Caki2 (cell line): ENCODE measurements around the gene TP63. TPM values are rescaled to one million over a fixed set of nuclear protein-coding genes. Genes with fewer than 3 reads are reported as not detected.
"Not testable (repeated sequence)": the region's sequence is repeated elsewhere in the genome, so short reads cannot be mapped to it uniquely, and the experiment has no call there.

Experiments used
- DNase-seq: peaks from one replicate; pipeline ENCODE4 v3.0.0-alpha.2; 2015; ENCODE audit warnings: low read depth
- in situ Hi-C: cut with HindIII; loops from 2 replicates; pipeline ENCODE4 v1.10.0; 2016; ENCODE audit warnings: low sequenced_read_pairs, low pct_unique_long_range_greater_than_20kb, mixed read lengths
- total RNA-seq: library from RNA; depleted of rRNA; stranded (reverse); fragments of >200 nt; shearing (Covaris generic); gene quantifications from 2 replicates; pipeline ENCODE4 v1.2.3, GENCODE V29; 2014; ENCODE audit warnings: low replicate concordance

TP63 gene
- total RNA-seq, 1 experiment from 2014 or later: not detected

DNA sequence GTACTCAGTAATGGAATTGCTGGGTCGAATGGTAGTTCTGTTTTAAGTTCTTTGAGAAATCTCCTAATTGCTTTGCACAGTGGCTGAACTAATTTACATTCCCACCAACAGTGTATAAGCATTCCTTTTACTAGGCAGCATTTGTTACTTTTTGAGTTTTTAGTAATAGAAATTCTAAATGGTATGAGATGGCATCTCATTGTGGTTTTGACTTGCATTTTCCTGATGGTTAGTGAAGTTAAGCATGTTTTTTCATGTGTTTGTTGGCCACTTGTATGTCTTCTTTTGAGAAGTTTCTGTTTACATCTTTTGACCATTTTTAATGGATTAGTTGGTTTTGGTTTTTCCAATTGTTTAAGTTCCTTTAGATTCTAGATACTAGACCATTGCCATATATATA, 28.4 kb downstream of the TP63 start:
- in situ Hi-C loops: no loop called here

DNA sequence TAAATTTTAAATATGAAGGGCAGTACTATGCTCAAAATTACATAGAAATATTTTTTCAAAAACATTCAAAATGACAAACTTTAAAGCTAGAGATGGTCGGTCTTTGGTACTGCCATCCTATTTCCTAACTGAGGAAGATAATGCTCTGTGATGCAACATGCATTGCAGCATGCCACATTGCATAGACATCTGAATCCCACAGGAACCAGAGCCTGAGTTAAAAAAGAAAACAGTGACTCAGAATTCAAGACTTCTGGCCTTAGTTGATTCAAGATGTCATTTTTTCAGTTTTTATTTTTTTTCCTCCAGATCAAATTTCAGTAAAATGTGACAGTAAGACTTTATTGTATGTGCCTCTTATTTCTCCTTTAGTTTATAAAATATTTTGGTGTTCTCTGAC, 33.1 kb downstream of the TP63 start:
- in situ Hi-C loops: no loop called here
- peak; percentile 49 for DNase-seq

More for the DNA sequence above, 28.4 kb downstream of the TP63 start:
- no peak for DNase-seq

- in situ Hi-C loops, DNase-seq: not testable (repeated sequence)
These were observed 41.2 kb downstream of the TP63 start for GRCh38 chr3:189672346-189672745.

- in situ Hi-C loops: no loop called here
These were observed 42.3 kb downstream of the TP63 start for GRCh38 chr3:189673535-189673934.

DNA sequence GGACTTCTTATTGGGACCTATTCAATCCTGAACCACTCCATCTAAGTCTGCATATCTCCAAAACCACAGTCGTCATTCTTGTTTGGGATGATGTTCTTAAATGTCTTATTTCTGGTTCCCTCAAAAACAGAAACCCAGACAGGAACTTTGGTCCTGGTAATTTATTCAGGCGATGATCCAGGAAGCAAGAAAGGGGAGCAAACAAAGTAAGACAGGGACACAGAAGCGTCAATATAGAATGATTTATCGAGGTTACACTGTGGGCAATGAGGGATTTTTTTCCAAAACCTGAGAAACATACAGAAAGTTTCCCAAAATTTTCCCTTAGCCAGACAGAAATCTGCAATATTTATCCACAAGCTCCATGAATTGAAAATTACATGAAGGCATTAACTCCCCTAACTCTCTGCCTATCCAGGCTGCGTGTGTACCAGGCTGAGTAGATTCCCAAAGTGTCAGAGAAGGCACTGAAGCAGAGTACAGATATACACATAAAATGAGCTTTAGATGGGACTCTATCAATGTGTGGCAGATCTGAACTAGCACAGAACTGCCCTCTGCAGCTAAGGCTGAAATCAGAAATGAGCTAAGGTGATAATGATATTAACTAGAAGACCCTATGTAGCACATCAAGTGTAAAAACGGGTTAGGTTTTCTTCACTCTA, 43.2 kb downstream of the TP63 start:
- in situ Hi-C loops: no loop called here
- DNase-seq: no peak

More at GRCh38 chr3:189673535-189673934, 42.3 kb downstream of the TP63 start:
- DNase-seq: no peak

- in situ Hi-C loops: no loop called here
- DNase-seq: no peak
These were observed 46.5 kb downstream of the TP63 start for GRCh38 chr3:189677667-189678066.

DNA sequence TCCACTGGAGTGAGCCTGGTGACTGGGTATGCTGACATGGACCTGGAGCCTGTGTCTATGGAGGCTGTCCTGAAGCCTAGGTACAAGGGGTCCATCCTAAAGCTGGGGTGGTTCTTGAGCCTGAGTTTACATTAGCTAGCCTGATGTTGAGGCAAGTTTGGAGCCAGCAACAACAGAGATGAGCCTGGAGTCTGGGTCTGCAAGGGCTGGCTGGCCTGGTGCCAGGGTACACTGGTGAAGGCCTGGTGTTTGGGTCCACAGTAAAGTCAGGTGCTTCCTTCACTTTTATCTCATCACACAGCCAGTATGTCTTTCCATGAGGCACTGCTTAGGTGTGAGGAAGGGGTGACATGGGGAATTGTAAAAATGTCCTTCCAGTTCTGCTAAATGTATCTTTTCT, 49.5 kb downstream of the TP63 start:
- no peak for DNase-seq
- in situ Hi-C loops: no loop called here

GRCh38 chr3:189683546-189684255, 52.5 kb downstream of the TP63 start:
- in situ Hi-C loops: no loop called here
- DNase-seq: no peak

DNA sequence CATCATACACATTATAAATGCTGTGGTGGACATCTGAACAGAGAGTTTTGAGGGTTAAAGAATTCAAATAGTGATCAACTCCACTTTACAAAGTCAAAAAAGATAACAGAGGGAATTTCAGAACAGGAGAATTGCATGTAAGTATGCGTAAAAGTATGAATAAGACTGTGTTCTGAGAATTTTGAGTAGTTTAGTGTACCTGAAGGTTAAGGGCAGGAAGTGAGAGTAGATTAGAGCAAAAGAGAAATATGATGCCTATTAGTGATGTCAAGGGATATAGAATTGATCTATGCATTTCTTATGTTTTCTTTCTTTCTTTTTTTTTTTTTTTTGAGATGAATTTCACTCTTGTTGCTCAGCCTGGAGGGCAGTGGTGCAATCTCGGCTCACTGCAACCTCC, 53.1 kb downstream of the TP63 start:
- no peak for DNase-seq

GRCh38 chr3:189685291-189685690, 54.1 kb downstream of the TP63 start:
- in situ Hi-C loops: no loop called here
- no peak for DNase-seq

More for the DNA sequence above, 53.1 kb downstream of the TP63 start:
- in situ Hi-C loops: no loop called here

DNA sequence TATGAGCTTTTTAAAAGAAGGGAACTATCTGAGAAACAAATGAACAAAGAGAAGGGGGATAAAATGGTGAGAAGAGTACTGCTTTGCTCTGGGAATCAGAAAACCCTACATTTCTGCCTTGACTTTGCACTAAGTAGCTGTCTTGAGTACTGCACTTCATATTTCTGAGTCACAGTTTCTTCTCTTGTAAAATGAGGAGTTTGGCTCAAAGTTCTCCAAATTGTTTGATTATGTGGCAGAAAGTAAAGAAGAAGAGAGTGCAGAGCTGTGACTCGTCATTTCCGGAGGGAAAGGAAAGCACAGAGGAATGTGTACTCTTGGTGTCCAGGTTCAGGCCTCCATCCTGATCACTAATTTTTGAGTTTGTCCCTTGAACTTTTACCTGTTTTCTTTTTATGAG, 54.7 kb downstream of the TP63 start:
- no peak for DNase-seq
- in situ Hi-C loops: no loop called here

GRCh38 chr3:189687475-189687874, 56.3 kb downstream of the TP63 start:
- in situ Hi-C loops: no loop called here
- no peak for DNase-seq

GRCh38 chr3:189688262-189688661, 57.1 kb downstream of the TP63 start:
- in situ Hi-C loops: no loop called here
- no peak for DNase-seq

GRCh38 chr3:189689625-189690024, 58.4 kb downstream of the TP63 start:
- in situ Hi-C loops: no loop called here
- DNase-seq: no peak

DNA sequence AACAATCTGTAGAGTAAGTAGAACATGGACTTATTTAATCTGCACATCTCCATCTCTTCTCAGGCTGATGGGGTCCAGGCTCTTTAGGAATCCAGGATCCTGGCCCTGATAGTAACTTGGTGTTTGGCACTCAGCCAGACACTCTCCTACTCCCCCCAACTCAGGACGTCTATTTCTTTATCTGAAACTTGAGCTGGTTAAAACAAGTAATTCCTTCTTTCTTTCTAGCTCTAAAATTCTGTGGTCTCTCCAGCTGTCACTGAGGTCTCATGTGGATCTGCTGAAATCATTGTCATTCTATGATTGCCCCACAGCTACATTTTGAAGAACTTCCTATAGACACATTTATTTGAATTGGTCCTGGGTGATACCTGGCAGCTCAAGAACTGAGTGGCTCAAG, 59.0 kb downstream of the TP63 start:
- DNase-seq: no peak
- in situ Hi-C loops: no loop called here

GRCh38 chr3:189690672-189691071, 59.5 kb downstream of the TP63 start:
- in situ Hi-C loops: no loop called here
- no peak for DNase-seq

DNA sequence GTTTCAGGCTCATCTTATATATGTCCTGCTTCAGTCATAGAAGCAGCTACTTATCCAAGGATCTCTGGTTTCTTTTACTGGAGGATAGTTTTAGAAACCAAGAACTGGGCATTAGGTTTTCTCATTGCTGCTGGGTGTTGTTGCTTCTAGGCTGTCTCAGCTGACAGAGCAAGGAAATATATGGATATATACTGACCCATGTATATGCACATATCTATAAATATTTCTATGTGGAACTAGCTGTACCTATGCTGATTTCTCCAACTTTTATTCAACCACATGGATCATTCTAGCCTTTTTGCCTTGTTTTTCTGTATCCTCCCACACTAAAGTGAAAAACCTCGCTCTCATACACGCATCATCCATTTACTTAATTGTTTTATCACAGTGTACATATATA, 64.2 kb downstream of the TP63 start:
- no peak for DNase-seq
- in situ Hi-C loops: no loop called here

DNA sequence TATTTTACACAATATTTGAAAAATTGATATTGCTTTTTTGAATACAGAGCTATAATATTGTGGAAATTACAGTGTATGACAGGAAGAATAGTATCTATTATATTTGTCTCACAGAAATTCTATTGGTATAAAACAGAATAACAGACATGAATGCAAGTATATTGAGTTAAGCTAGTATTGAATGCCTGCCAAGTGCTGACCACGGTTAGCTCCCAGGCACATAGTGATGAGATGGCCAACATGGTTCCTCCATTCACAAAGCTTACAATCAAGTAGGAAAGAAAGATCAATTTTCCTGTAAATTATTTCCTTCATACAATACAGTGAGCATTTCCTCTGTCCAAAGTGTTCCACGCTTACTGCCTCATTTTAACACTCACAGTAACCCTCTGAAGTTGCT, 67.6 kb downstream of the TP63 start:
- in situ Hi-C loops: no loop called here
- DNase-seq: no peak

GRCh38 chr3:189699885-189700284, 68.7 kb downstream of the TP63 start:
- DNase-seq: no peak

GRCh38 chr3:189702066-189702646, 71.0 kb downstream of the TP63 start:
- DNase-seq: no peak
- in situ Hi-C loops: no loop called here

More at GRCh38 chr3:189699885-189700284, 68.7 kb downstream of the TP63 start:
- in situ Hi-C loops: no loop called here
